Panc1 (cell line): ENCODE measurements around the gene SDS. TPM values are rescaled to one million over a fixed set of nuclear protein-coding genes. Genes with fewer than 3 reads are reported as not detected.

ENCODE experiments used
- ATAC-seq: fragments of 200-7000 bp; cut with Tn5 transposase; 2 replicates; pipeline ENCODE4 v1.9.1; 2020; ENCODE audit warnings: mild to moderate bottlenecking, moderate library complexity
- BruUV-seq: library from RNA; stranded (reverse); fragments of 400-500 nt; replicated peaks from 2 replicates; lab custom pipeline; 2021; lab: Mats Ljungman, UMichigan
- CTCF ChIA-PET: fragments of 300-600 bp; sonication (Branson Sonifier 250); formaldehyde crosslinking; loops from one replicate; lab custom pipeline; 2022; ENCODE audit warnings: antibody characterized with exemption; lab: Charles Lee
- POLR2A ChIA-PET: fragments of 300-600 bp; sonication (Branson Sonifier 250); formaldehyde crosslinking; loops from one replicate; lab custom pipeline; 2022; ENCODE audit warnings: antibody characterized with exemption; lab: Charles Lee
- DNase-seq: peaks from one replicate; pipeline ENCODE4 v3.0.0-alpha.2; 2010; ENCODE audit warnings: low read depth, low spot score
- H3K27ac ChIP-seq: 2 replicates; pipeline ENCODE4 v1.5.1; 2011; ENCODE audit warnings: mild to moderate bottlenecking, low read length, inconsistent platforms
- H3K27me3 ChIP-seq: fragments of 200-500 bp; sonication (Bioruptor generic); 2 replicates; pipeline ENCODE4 v1.6.0; 2014; ENCODE audit warnings: low read length, inconsistent platforms; ENCODE audit not compliant: control insufficient read depth, insufficient read depth
- H3K36me3 ChIP-seq: fragments of 200-500 bp; sonication (Bioruptor generic); 2 replicates; pipeline ENCODE4 v1.5.1; 2014; ENCODE audit warnings: inconsistent platforms, mild to moderate bottlenecking, low read length, moderate library complexity; ENCODE audit not compliant: control insufficient read depth, insufficient read depth
- H3K4me1 ChIP-seq: 2 replicates; pipeline ENCODE4 v1.5.1; 2011; ENCODE audit warnings: inconsistent platforms, mild to moderate bottlenecking, low read length, moderate library complexity; ENCODE audit not compliant: control insufficient read depth, insufficient read depth
- H3K4me3 ChIP-seq, 2 experiments: 2 replicates each; pipeline ENCODE4 v1.5.1; 2011 to 2012; ENCODE audit warnings: low read depth in 2 of 2, low read length in 2 of 2, mild to moderate bottlenecking in 2 of 2, inconsistent platforms in 1 of 2, moderate library complexity in 1 of 2
- H3K9me3 ChIP-seq: fragments of 200-500 bp; sonication (Bioruptor generic); 2 replicates; pipeline ENCODE4 v1.5.1; 2014; ENCODE audit warnings: low read depth, mild to moderate bottlenecking, inconsistent platforms, low read length, moderate library complexity; ENCODE audit not compliant: control insufficient read depth, insufficient read depth
- CTCF ChIP-seq: fragments of 450-650 bp; IDR thresholded peaks from 2 replicates; pipeline ENCODE4 v1.5.1; 2017; ENCODE audit warnings: mild to moderate bottlenecking
- POLR2AphosphoS5 ChIP-seq: IDR thresholded peaks from 2 replicates; pipeline ENCODE4 v1.6.1; 2012; ENCODE audit warnings: mild to moderate bottlenecking, low read depth, low read length, moderate library complexity
- REST ChIP-seq, 2 experiments: IDR thresholded peaks; 2 replicates each; pipeline ENCODE4 v1.6.1; 2011 to 2012; ENCODE audit warnings: low read depth in 2 of 2, control low read depth in 1 of 2, low read length in 1 of 2, mild to moderate bottlenecking in 1 of 2, moderate library complexity in 1 of 2; ENCODE audit not compliant: insufficient read depth in 1 of 2
- SIN3A ChIP-seq: IDR thresholded peaks from 2 replicates; pipeline ENCODE4 v1.6.1; 2012; ENCODE audit warnings: low read depth, mild to moderate bottlenecking, low read length, moderate library complexity, borderline replicate concordance; ENCODE audit not compliant: insufficient read depth
- TCF7L2 ChIP-seq: IDR thresholded peaks from 2 replicates; pipeline ENCODE4 v1.6.1; 2011; ENCODE audit warnings: mild to moderate bottlenecking, low read depth, low read length, inconsistent platforms
- in situ Hi-C: cut with HindIII; loops from 2 replicates; pipeline ENCODE4 v1.10.0; 2016; ENCODE audit warnings: low sequenced_read_pairs, low pct_unique_long_range_greater_than_20kb
- intact Hi-C: fragments of 100-400 bp; cut with micrococcal nuclease; formaldehyde crosslinking; loops from one replicate; pipeline ENCODE4 v1.10.0; 2022; ENCODE audit not compliant: unreplicated experiment
- total RNA-seq: library from RNA; stranded (reverse); gene quantifications from one replicate; pipeline ENCODE4 v1.2.1, GENCODE V29; 2021; ENCODE audit not compliant: unreplicated experiment

Gene SDS
- total RNA-seq, 1 experiment from 2014 or later, result 0.15 TPM

- DNase-seq, result no peak
- no peaks in the 10 kb centered on the region for H3K4me1 ChIP-seq
- no peaks in the 10 kb centered on the region for H3K36me3 ChIP-seq
- BruUV-seq, result no TSS peak
- ChIA-PET POLR2A (interaction anchor here (0.5 kb wide), 1 partner anchor 132 kb away, joined by 3 read pairs; no protein-coding TSS in a partner anchor), CTCF (interaction anchor here (0.6 to 0.8 kb wide), 2 partner anchors 12 to 137 kb away, joined by 3 read pairs; no protein-coding TSS in a partner anchor)
- TF ChIP-seq POLR2AphosphoS5 (no peak), SIN3A (no peak), CTCF (no peak), TCF7L2 (no peak), REST (IDR thresholded peaks at IDR 0.05; ENCODE audit: insufficient read depth in 1 of 2, low read depth in 2 of 2, low read length in 1 of 2) (no peak)
- H3K27ac ChIP-seq, result no peak overlapping the region
- H3K9me3 ChIP-seq, result no peaks in the 10 kb centered on the region
- intact Hi-C loops, result no loop called here
- in situ Hi-C loops, result no loop called here
- ATAC-seq, result no peak
- no peak overlapping the region for H3K4me3 ChIP-seq
- H3K27me3 ChIP-seq, result peaks cover 5% of the 10 kb centered on the region; the same call in 1 of the 2 replicates
These were observed 37.5 kb upstream of the SDS start for GRCh38 chr12:113440947-113441782.

GRCh38 chr12:113440336-113440735 is 36.6 kb upstream of the SDS start:
- in situ Hi-C loops, result no loop called here
- Histone ChIP-seq H3K9me3 (no peaks in the 10 kb centered on the region), H3K4me3 (no peak overlapping the region), H3K4me1 (no peaks in the 10 kb centered on the region), H3K36me3 (no peaks in the 10 kb centered on the region), H3K27ac (no peak overlapping the region), H3K27me3 (peaks cover 5% of the 10 kb centered on the region; the same call in 1 of the 2 replicates)
- BruUV-seq, result no TSS peak
- CTCF ChIA-PET, result interaction anchor here (0.6 to 0.8 kb wide), 3 partner anchors 11 to 298 kb away, joined by 3 read pairs; no protein-coding TSS in a partner anchor
- TF ChIP-seq CTCF (no peak), REST (IDR thresholded peaks at IDR 0.05; ENCODE audit: insufficient read depth in 1 of 2, low read depth in 2 of 2, low read length in 1 of 2) (no peak), POLR2AphosphoS5 (no peak), TCF7L2 (no peak), SIN3A (no peak)
- ATAC-seq, result 0 out of 2 replicates have a peak, but pooled peaks have one; percentile 8
- no peak for DNase-seq
- POLR2A ChIA-PET, result no interaction called here
- intact Hi-C loops, result no loop called here
